Thyroid gland (tissue), 4 donors: ENCODE data around the gene TRMO.

ENCODE experiments used
- POLR2A ChIP-seq, 2 donors: fragments of 450-650 bp; IDR thresholded peaks; one replicate each; pipeline ENCODE4 v1.6.1; 2017; ENCODE audit warnings: antibody characterized with exemption in 2 of 2, mild to moderate bottlenecking in 2 of 2, moderate library complexity in 1 of 2
- TF ChIP-seq, protein P1 (sequence below), 6 experiments: fragments of 200-600 bp in 3 of 6; fragments of 450-650 bp in 3 of 6; sonication (generic) in 3 of 6; IDR thresholded peaks; one replicate each; pipeline ENCODE4 v1.5.1; 2016 to 2019; ENCODE audit warnings: antibody characterized with exemption in 6 of 6, mild to moderate bottlenecking in 2 of 6, inconsistent platforms in 1 of 6, moderate library complexity in 1 of 6

- TF ChIP-seq, protein P1, sequence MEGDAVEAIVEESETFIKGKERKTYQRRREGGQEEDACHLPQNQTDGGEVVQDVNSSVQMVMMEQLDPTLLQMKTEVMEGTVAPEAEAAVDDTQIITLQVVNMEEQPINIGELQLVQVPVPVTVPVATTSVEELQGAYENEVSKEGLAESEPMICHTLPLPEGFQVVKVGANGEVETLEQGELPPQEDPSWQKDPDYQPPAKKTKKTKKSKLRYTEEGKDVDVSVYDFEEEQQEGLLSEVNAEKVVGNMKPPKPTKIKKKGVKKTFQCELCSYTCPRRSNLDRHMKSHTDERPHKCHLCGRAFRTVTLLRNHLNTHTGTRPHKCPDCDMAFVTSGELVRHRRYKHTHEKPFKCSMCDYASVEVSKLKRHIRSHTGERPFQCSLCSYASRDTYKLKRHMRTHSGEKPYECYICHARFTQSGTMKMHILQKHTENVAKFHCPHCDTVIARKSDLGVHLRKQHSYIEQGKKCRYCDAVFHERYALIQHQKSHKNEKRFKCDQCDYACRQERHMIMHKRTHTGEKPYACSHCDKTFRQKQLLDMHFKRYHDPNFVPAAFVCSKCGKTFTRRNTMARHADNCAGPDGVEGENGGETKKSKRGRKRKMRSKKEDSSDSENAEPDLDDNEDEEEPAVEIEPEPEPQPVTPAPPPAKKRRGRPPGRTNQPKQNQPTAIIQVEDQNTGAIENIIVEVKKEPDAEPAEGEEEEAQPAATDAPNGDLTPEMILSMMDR (IDR thresholded peaks at IDR 0.05) = no peak
- no peak for TF ChIP-seq POLR2A (IDR thresholded peaks at IDR 0.05)
Observed at GRCh38 chr9:97911528-97911927, 10.8 kb downstream of the TRMO start.
